ENCODE data around the gene KRTAP5-8. TPM values are rescaled to one million over a fixed set of nuclear protein-coding genes. Genes with fewer than 3 reads are reported as not detected.

Gene KRTAP5-8
- total and polyA plus RNA-seq, 2 experiments from 2014 or later, result not detected

Small RNA genes within 50 kb of the gene (small RNA-seq; reads per million reads assigned to genes)
- gene AP000867.1 (ENCODE audit: low replicate concordance) (not detected), gene KRTAP5-14P (ENCODE audit: low replicate concordance) (not detected)

Other genes with a start within 250 kb of the KRTAP5-8 start
- 166 and 175 TPM in 2 replicates for gene DHCR7, start 89.6 kb upstream of the KRTAP5-8 start, total RNA-seq (2014; rRNA removed; shearing (Covaris generic))
- 84.0 and 91.3 TPM in 2 replicates for gene DHCR7, start 89.6 kb upstream of the KRTAP5-8 start, polyA plus RNA-seq (2016; fragmentation: Nextera tagmentation; extraction: Ambion mirVana)
- gene NADSYN1, start 84.8 kb upstream of the KRTAP5-8 start, total RNA-seq (2014; rRNA removed; shearing (Covaris generic)), result 50.4 and 54.9 TPM in 2 replicates
- 32.5 and 35.6 TPM in 2 replicates for gene NADSYN1, start 84.8 kb upstream of the KRTAP5-8 start, polyA plus RNA-seq (2016; fragmentation: Nextera tagmentation; extraction: Ambion mirVana)
- gene KRTAP5-7, start 10.8 kb upstream of the KRTAP5-8 start, total RNA-seq (2014; rRNA removed; shearing (Covaris generic)), result not detected in 2 replicates
- not detected in 2 replicates for gene KRTAP5-7, start 10.8 kb upstream of the KRTAP5-8 start, polyA plus RNA-seq (2016; fragmentation: Nextera tagmentation; extraction: Ambion mirVana)
- gene KRTAP5-9, start 10.4 kb downstream of the KRTAP5-8 start, total RNA-seq (2014; rRNA removed; shearing (Covaris generic)), result not detected in 2 replicates
- 0.24 TPM in 1 of 2 replicates, not detected in the other for gene KRTAP5-9, start 10.4 kb downstream of the KRTAP5-8 start, polyA plus RNA-seq (2016; fragmentation: Nextera tagmentation; extraction: Ambion mirVana)
- gene KRTAP5-10, start 27.5 kb downstream of the KRTAP5-8 start, total RNA-seq (2014; rRNA removed; shearing (Covaris generic)), result not detected in 2 replicates
- not detected in 2 replicates for gene KRTAP5-10, start 27.5 kb downstream of the KRTAP5-8 start, polyA plus RNA-seq (2016; fragmentation: Nextera tagmentation; extraction: Ambion mirVana)
- not detected in 2 replicates for gene KRTAP5-11, start 44.9 kb downstream of the KRTAP5-8 start, total RNA-seq (2014; rRNA removed; shearing (Covaris generic))
- gene KRTAP5-11, start 44.9 kb downstream of the KRTAP5-8 start, polyA plus RNA-seq (2016; fragmentation: Nextera tagmentation; extraction: Ambion mirVana), result not detected in 2 replicates